NK-92 treated with Interleukin-12 subunit alpha and Interleukin-12 subunit beta, amount 100 ng/mL, for 24 hours (cell line): Measurements from ENCODE around the gene ZCCHC3.
A peak's percentile ranks its signal among the peaks of the same experiment; 100 is the strongest.
"Not testable (repeated sequence)": the region's sequence is repeated elsewhere in the genome, so short reads cannot be mapped to it uniquely, and the experiment has no call there.

Source experiments
- DNase-seq: peaks from one replicate; lab custom pipeline; 2025; lab: John Stamatoyannopoulos, UW

The ZCCHC3 gene, protein sequence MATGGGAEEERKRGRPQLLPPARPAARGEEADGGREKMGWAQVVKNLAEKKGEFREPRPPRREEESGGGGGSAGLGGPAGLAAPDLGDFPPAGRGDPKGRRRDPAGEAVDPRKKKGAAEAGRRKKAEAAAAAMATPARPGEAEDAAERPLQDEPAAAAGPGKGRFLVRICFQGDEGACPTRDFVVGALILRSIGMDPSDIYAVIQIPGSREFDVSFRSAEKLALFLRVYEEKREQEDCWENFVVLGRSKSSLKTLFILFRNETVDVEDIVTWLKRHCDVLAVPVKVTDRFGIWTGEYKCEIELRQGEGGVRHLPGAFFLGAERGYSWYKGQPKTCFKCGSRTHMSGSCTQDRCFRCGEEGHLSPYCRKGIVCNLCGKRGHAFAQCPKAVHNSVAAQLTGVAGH

DNA sequence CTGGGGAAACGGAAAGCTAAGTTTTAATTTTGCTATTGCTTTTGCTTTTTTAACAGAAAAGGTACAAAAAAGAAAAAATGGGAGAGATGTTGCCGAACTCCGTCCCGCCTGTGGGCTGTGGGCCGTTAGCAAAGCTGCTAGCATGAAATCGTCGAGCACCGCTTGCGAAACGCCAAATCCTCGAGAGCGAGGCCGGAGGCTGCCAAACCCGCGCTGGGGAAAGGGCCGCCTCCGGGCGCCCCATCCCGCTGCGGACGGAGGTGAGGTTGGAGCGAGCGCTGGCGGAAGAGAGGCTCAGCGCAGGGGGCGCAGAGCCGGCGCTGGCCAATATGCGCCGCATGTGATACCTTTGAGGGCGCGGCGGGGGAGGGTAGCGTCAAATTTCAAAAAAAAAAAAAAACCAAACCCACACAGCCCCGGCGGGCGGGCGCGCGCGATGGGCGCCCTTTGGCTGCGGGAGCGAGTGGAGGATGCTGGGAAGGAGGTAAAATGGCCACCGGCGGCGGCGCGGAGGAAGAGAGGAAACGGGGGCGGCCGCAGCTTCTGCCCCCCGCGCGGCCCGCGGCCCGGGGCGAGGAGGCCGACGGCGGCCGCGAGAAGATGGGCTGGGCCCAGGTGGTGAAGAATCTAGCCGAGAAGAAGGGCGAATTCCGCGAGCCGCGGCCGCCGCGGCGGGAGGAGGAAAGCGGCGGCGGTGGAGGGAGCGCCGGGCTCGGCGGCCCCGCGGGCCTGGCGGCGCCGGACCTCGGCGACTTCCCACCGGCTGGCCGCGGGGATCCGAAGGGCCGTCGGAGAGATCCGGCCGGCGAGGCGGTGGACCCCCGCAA is at the start of gene ZCCHC3:
Gene ZCCHC3, plus strand, starts transcription at position 473 of the 827 bp plus-strand sequence. Its CDS starts 17 bp downstream, at position 490.
- peak; percentile 86 for DNase-seq

GRCh38 chr20:251354-251753 is 46.0 kb upstream of the ZCCHC3 start:
- no peak for DNase-seq

- no peak for DNase-seq
These were observed 44.6 kb upstream of the ZCCHC3 start for GRCh38 chr20:252801-253200.

DNA sequence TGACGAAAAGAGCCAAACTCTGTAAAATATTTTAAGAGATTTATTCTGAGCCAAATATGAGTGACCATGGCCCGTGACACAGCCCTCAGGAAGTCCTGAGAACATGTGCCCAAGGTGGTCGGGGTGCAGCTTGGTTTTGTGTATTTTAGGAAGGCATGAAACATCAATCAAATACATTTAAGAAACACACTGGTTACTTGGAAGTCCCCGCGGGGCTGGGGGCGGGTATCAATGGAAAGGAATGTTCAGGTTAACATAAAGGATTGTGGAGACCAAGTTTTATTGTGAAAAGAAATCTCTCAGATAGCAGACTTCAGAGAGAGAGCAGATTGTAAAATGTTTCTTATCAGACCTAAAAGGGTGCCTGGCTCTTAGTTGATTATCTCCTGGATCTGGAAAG is 43.9 kb upstream of the ZCCHC3 start:
- not testable (repeated sequence) for DNase-seq

DNA sequence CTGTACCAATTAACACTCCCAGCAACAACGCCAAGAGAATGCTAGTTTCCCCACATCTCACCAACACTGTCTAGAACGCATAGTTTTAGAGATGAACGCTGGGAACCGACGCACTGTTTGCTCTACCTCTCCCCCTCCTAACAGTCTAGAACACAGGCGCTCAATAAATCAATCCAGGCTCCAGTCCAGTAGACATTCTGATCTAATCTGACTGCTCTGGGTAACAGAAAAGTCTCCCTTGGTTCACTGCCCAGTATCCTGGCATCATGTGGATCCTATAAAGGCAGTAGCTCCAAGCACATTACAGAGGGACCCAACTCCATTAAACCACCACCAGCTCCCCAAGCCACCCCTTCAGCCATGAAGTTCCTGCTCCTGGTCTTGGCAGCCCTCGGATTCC is 40.0 kb upstream of the ZCCHC3 start, which contains the start of gene DEFB132:
Gene DEFB132, plus strand, starts transcription at position 306 of the 400 bp plus-strand sequence. Its CDS starts 55 bp downstream, at position 361.
- DNase-seq = no peak

GRCh38 chr20:258269-258858 is 39.0 kb upstream of the ZCCHC3 start:
- DNase-seq = no peak

- no peak for DNase-seq
These were observed 38.4 kb upstream of the ZCCHC3 start for GRCh38 chr20:258963-259362.

- DNase-seq = no peak
These were observed 37.4 kb upstream of the ZCCHC3 start for GRCh38 chr20:259981-260380.

- no peak for DNase-seq
These were observed 33.7 kb upstream of the ZCCHC3 start for GRCh38 chr20:263701-264100.

- peak; percentile 68 for DNase-seq
These were observed 30.5 kb upstream of the ZCCHC3 start for GRCh38 chr20:266596-267562.

DNA sequence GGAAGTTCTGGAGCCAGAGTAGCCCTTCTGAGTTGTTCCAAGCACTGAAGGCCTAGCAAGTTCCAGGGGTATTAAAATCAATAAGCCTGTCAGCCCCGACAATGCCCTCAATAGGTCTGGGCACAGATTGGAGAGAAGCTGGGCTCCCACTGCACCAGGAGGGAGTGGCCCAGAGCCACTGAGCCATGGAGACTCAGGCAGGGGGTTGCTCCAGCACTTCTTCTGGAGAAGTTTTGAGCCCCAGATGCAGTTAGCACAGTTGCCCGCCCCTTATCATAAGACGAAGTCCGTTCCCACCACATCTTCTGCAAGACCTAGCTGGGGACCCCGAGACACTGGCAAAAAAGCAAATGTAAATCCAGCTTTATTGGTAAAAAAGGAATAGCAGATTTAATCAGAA is 26.9 kb upstream of the ZCCHC3 start:
- DNase-seq = no peak

DNA sequence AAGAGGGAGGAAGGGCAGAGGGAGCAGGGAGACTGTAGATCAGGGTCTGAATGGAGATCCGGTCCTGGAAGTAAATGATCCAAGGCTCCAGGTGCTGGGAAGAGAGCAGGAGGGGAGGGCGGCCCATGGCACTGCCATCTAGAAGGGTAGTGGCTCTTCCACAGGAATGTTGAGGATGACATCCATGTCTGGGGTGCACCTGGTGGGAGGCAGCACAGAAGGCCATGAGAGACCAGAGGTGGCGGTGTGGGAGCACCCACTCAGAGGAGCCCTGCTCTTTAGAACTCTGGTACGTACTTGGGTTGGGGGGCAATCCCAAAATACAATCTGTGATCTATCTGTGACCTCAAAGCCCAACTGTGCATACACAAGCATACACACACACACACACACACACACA is 26.3 kb upstream of the ZCCHC3 start:
- no peak for DNase-seq

DNA sequence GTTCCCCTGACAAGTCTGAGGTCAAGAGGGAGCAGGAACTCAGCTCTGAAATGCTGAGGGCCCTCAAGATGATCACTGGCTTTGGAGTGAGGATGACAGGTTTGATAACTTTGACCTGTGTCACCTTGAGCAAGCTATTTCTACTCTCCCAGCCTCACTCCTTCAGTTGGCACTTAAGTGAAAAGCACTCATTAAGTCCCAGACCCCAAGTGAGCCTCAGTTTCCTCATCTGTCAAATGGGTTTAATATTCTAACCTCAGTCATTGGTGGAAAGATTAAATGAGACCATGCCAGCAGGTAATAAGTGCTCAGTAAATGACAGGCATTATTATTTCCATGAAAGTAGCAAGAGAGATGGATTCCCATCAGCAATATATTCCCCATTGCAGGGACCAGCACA is 25.8 kb upstream of the ZCCHC3 start:
- DNase-seq = no peak

DNA sequence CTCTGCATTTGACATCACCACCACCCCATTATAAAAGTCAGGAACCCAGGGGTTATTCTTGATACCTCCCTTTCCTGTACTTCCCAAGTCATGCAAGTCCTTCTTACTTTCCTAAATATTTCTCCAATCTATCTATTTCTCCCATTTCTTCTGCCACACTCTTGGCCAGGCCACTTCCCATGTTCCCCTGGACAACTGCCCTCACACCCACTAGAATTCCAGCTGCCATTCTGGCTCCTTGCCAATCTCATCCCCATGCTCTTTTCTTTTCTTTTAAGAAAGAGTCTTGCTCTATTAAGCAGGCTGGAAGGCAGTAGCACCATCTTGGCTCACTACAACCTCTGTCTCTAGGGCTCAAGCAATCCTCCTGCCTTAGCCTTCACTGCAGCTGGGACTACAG is 24.7 kb upstream of the ZCCHC3 start:
- DNase-seq = no peak

GRCh38 chr20:273884-274283 is 23.5 kb upstream of the ZCCHC3 start:
- no peak for DNase-seq

- DNase-seq = no peak
These were observed 21.6 kb upstream of the ZCCHC3 start for GRCh38 chr20:275791-276190.

DNA sequence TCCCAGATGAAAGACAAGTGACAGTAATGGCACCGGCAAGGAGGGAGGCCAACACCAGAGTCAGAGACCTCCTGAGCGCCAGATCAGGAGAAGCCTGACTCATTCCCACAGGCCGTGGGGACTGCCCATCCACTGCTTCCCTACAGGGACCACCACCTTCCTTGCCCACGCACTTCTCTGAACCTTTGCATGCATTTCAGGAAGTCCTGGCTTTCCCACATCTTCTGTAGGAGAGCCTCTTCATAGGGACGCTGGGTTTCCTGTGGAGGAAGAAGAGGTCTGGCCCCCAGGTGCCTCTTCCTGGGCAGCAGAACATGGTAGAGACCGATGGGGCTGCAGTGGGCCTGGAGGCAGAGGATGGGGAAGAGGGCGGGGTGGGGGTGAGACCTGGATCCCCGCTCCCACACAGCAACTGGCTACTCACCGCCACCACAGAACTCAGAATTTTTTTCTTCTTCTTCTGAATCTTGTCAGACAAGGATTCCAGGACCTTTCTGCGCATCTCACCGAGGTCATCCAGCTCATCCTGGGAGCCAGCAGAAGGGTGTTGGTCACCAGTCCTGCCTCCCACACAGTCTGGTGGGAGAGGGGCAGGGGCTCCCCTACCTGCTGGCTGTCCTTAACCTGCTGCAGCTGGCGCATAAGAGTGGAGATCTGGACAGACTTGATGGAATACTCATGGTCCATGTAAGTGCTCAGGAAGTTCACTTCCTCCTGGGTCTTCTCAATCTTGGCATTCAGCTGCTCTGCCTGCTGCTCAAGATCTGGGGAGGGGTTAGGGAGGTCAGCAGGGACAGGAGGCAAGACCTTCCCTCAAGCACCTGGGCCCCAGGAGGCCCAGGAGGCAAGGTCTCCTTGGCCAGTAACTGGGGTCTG is 20.5 kb upstream of the ZCCHC3 start:
- no peak for DNase-seq

DNA sequence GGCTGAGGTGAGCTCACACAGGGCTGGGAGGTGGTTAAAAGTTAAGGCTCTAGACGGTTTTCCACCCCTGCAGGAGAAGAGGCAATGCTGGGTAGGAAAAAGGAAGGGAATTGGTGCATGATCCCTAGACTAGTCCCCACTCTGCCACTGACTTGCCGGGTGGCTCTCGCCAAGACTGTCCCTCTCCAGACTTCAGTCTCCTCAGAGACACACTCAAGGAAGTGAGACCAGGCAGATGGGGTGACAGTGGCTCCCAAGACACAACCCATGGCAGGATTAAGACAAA is 19.9 kb upstream of the ZCCHC3 start:
- DNase-seq = no peak

DNA sequence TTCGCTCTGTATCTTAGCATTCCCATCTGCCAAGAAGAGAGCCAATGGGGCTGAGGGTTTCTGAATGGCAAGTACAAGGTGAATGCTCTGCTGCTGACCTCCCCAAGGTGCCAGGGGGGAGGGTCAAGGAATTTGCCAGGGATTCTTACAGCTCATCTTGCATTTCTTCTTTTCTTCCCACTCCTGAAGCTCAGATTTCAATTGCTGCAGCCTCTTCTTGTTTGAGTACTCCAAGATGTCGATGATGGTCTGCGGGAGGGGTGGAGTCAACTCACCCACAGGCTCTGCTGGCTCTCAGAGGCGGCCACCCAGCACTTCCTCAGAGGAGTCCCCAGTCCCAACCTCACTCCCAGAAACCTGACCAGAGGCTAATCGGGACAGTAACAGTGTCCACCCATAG is 19.2 kb upstream of the ZCCHC3 start:
- DNase-seq = no peak
